H1 (cell line): ENCODE measurements around the gene RBM38. TPM values are rescaled to one million over a fixed set of nuclear protein-coding genes. Genes with fewer than 3 reads are reported as not detected.
A peak's percentile ranks its signal among the peaks of the same experiment; 100 is the strongest.

ENCODE experiments used
- CTCF ChIA-PET: fragments of 300-600 bp; sonication (Branson Sonifier 250); formaldehyde crosslinking; loops from one replicate; lab custom pipeline; 2021; ENCODE audit not compliant: partially characterized antibody; lab: Charles Lee
- POLR2A ChIA-PET: fragments of 300-600 bp; sonication (Branson Sonifier 250); formaldehyde crosslinking; loops from one replicate; lab custom pipeline; 2021; ENCODE audit warnings: inconsistent platforms; ENCODE audit not compliant: partially characterized antibody; lab: Charles Lee
- DNase-seq, 2 experiments: peaks; one replicate each; pipeline versions ENCODE4 v3.0.0 to v3.0.0-alpha.2; 2010 to 2022; ENCODE audit warnings: low spot score in 2 of 2, low read depth in 1 of 2, mixed read lengths in 1 of 2
- FAIRE-seq: peaks from 2 replicates; lab custom pipeline; 2011; peaks lifted over from hg19 to GRCh38; lab: Jason Lieb, UNC
- H2AFZ ChIP-seq: 2 replicates; pipeline ENCODE4 v1.8.1; 2012; ENCODE audit warnings: low read length, inconsistent platforms
- H2AK5ac ChIP-seq: 2 replicates; pipeline ENCODE4 v1.6.1; 2013; ENCODE audit warnings: low read depth, low read length
- H2BK120ac ChIP-seq: replicated peaks from 2 replicates; pipeline ENCODE3; 2013; ENCODE audit warnings: low read depth, low read length, inconsistent platforms
- H2BK12ac ChIP-seq: 2 replicates; pipeline ENCODE4 v1.6.1; 2013; ENCODE audit warnings: low read depth, low read length
- H2BK15ac ChIP-seq: 2 replicates; pipeline ENCODE4 v1.6.1; 2013; ENCODE audit warnings: low read length
- H2BK20ac ChIP-seq: 2 replicates; pipeline ENCODE4 v1.6.1; 2013; ENCODE audit warnings: low read length
- H2BK5ac ChIP-seq: 2 replicates; pipeline ENCODE4 v1.6.1; 2013; ENCODE audit warnings: low read depth, low read length
- H3K14ac ChIP-seq: 2 replicates; pipeline ENCODE4 v1.6.1; 2013; ENCODE audit warnings: inconsistent platforms; ENCODE audit not compliant: insufficient read length
- H3K18ac ChIP-seq: 2 replicates; pipeline ENCODE4 v1.6.1; 2013; ENCODE audit warnings: low read length; ENCODE audit errors: extremely low read depth
- H3K23ac ChIP-seq: 2 replicates; pipeline ENCODE4 v1.6.1; 2013; ENCODE audit warnings: inconsistent platforms; ENCODE audit not compliant: insufficient read length
- H3K23me2 ChIP-seq: 2 replicates; pipeline ENCODE4 v1.6.1; 2013; ENCODE audit warnings: low read depth, low read length
- H3K27ac ChIP-seq: 2 replicates; pipeline ENCODE4 v1.6.1; 2011; ENCODE audit warnings: low read depth, low read length, inconsistent platforms
- H3K27me3 ChIP-seq, 4 experiments: replicated peaks in 1 of 4; 1 replicate in 1 of 4; 2 replicates in 3 of 4; pipeline versions ENCODE4 v1.6.1 to v1.8.1; 2011 to 2013; ENCODE audit warnings: low read length in 3 of 4, mild to moderate bottlenecking in 3 of 4, inconsistent platforms in 2 of 4, mixed read lengths in 2 of 4, moderate library complexity in 1 of 4; ENCODE audit not compliant: control insufficient read depth in 3 of 4, insufficient read depth in 3 of 4; ENCODE audit errors: extremely low read depth in 1 of 4
- H3K36me3 ChIP-seq, 4 experiments: 2 replicates each; pipeline versions ENCODE4 v1.6.1 to v1.8.1; 2011 to 2013; ENCODE audit warnings: mild to moderate bottlenecking in 4 of 4, low read length in 3 of 4, moderate library complexity in 2 of 4, control low read depth in 1 of 4, inconsistent platforms in 1 of 4; ENCODE audit not compliant: insufficient read depth in 4 of 4, control insufficient read depth in 2 of 4
- H3K4ac ChIP-seq: replicated peaks from 2 replicates; pipeline ENCODE3; 2013; ENCODE audit warnings: low read length, low read depth, mixed read lengths, inconsistent platforms; ENCODE audit not compliant: insufficient read length
- H3K4me1 ChIP-seq, 4 experiments: replicated peaks in 1 of 4; 1 replicate in 1 of 4; 2 replicates in 3 of 4; pipeline versions ENCODE4 v1.6.1 to v1.8.1; 2011 to 2013; ENCODE audit warnings: low read length in 3 of 4, inconsistent platforms in 2 of 4, mixed read lengths in 1 of 4; ENCODE audit not compliant: insufficient read depth in 4 of 4, control insufficient read depth in 3 of 4
- H3K4me2 ChIP-seq, 2 experiments: 2 replicates each; pipeline versions ENCODE4 v1.6.1 to v1.8.1; 2011 to 2013; ENCODE audit warnings: low read depth in 2 of 2, low read length in 2 of 2, control low read depth in 1 of 2, inconsistent platforms in 1 of 2, mild to moderate bottlenecking in 1 of 2; ENCODE audit not compliant: insufficient read depth in 1 of 2
- H3K4me3 ChIP-seq, 4 experiments: fragments of 200-600, 300-600 bp in 1 of 4; sonication (generic), shearing (Covaris generic), sonication (Bioruptor Twin) in 1 of 4; 2 replicates each; pipeline versions ENCODE4 v1.5.1 to v1.8.1; 2011 to 2016; ENCODE audit warnings: low read length in 4 of 4, low read depth in 3 of 4, control low read depth in 2 of 4, inconsistent platforms in 2 of 4, mild to moderate bottlenecking in 2 of 4, mixed read lengths in 1 of 4, moderate library complexity in 1 of 4; ENCODE audit not compliant: insufficient read depth in 2 of 4; ENCODE audit errors: extremely low read depth in 1 of 4
- H3K56ac ChIP-seq: replicated peaks from 2 replicates; pipeline ENCODE3; 2013; ENCODE audit warnings: low read depth, mild to moderate bottlenecking, mixed read lengths, low read length, inconsistent platforms; ENCODE audit not compliant: insufficient read length
- H3K79me1 ChIP-seq: 2 replicates; pipeline ENCODE4 v1.6.1; 2013; ENCODE audit warnings: low read depth, low read length, control low read depth
- H3K79me2 ChIP-seq, 2 experiments: 2 replicates each; pipeline versions ENCODE4 v1.6.1 to v1.8.1; 2012 to 2013; ENCODE audit warnings: low read length in 2 of 2, mild to moderate bottlenecking in 2 of 2, inconsistent platforms in 1 of 2; ENCODE audit not compliant: insufficient read depth in 2 of 2, control insufficient read depth in 1 of 2
- H3K9ac ChIP-seq, 4 experiments: replicated peaks in 1 of 4; 1 replicate in 1 of 4; 2 replicates in 3 of 4; pipeline versions ENCODE4 v1.6.1 to v1.8.1; 2011 to 2013; ENCODE audit warnings: low read depth in 3 of 4, low read length in 3 of 4, control low read depth in 2 of 4, mild to moderate bottlenecking in 2 of 4, moderate library complexity in 2 of 4, inconsistent platforms in 1 of 4; ENCODE audit errors: extremely low read depth in 1 of 4
- H3K9me3 ChIP-seq, 2 experiments: 2 replicates each; pipeline versions ENCODE4 v1.6.1 to v1.8.1; 2012 to 2013; ENCODE audit warnings: mild to moderate bottlenecking in 2 of 2, moderate library complexity in 2 of 2, control low read depth in 1 of 2, inconsistent platforms in 1 of 2, low read depth in 1 of 2, low read length in 1 of 2, mixed read lengths in 1 of 2; ENCODE audit not compliant: insufficient read depth in 2 of 2
- H4K20me1 ChIP-seq, 2 experiments: replicated peaks in 1 of 2; 2 replicates each; pipeline versions ENCODE3 to v1.8.1; 2011 to 2013; ENCODE audit warnings: inconsistent platforms in 2 of 2, low read length in 2 of 2, mild to moderate bottlenecking in 1 of 2; ENCODE audit not compliant: insufficient read depth in 2 of 2, control insufficient read depth in 1 of 2
- H4K5ac ChIP-seq: 2 replicates; pipeline ENCODE4 v1.6.1; 2013; ENCODE audit warnings: low read length, low read depth, mixed read lengths, inconsistent platforms; ENCODE audit not compliant: insufficient read length
- H4K8ac ChIP-seq: 2 replicates; pipeline ENCODE4 v1.8.0; 2013; ENCODE audit warnings: mild to moderate bottlenecking, moderate library complexity, low read length, inconsistent platforms; ENCODE audit not compliant: insufficient read depth; ENCODE audit errors: extremely low read depth
- H4K91ac ChIP-seq: replicated peaks from 2 replicates; pipeline ENCODE3; 2013; ENCODE audit warnings: low read length, mixed read lengths, inconsistent platforms; ENCODE audit not compliant: insufficient read length
- CEBPB ChIP-seq: IDR thresholded peaks from 2 replicates; pipeline ENCODE4 v1.6.1; 2012; ENCODE audit warnings: low read depth, low read length
- CHD2 ChIP-seq: IDR thresholded peaks from 2 replicates; pipeline ENCODE4 v1.6.1; 2012; ENCODE audit warnings: low read length, improper control_type of control experiment
- CREB1 ChIP-seq: IDR thresholded peaks from 2 replicates; pipeline ENCODE4 v1.6.1; 2012; ENCODE audit warnings: inconsistent platforms
- JUND ChIP-seq: IDR thresholded peaks from 2 replicates; pipeline ENCODE4 v1.6.1; 2011; ENCODE audit warnings: mild to moderate bottlenecking, improper control_type of control experiment, low read length
- POLR2A ChIP-seq, 2 experiments: IDR thresholded peaks; 1 replicate in 1 of 2; 2 replicates in 1 of 2; pipeline ENCODE4 v1.6.1; 2011; ENCODE audit warnings: low read depth in 2 of 2, low read length in 2 of 2, mild to moderate bottlenecking in 2 of 2; ENCODE audit errors: control extremely low read depth in 1 of 2
- POLR2AphosphoS5 ChIP-seq: IDR thresholded peaks from 2 replicates; pipeline ENCODE4 v1.6.1; 2011; ENCODE audit warnings: low read depth, low read length
- POU5F1 ChIP-seq: IDR thresholded peaks from 2 replicates; pipeline ENCODE4 v1.6.1; 2011; ENCODE audit warnings: low read depth, mild to moderate bottlenecking, low read length, moderate library complexity
- RXRA ChIP-seq: IDR thresholded peaks from 2 replicates; pipeline ENCODE4 v1.6.1; 2011; ENCODE audit warnings: low read depth, mild to moderate bottlenecking, low read length, moderate library complexity; ENCODE audit not compliant: insufficient read depth
- SAP30 ChIP-seq: fragments of 300-600 bp; sonication (generic); IDR thresholded peaks from 2 replicates; pipeline ENCODE4 v1.7.1; 2012; ENCODE audit warnings: low read length, moderate library complexity, mild to moderate bottlenecking, inconsistent platforms; ENCODE audit not compliant: insufficient read depth, insufficient replicate concordance
- SIN3A ChIP-seq, 2 experiments: IDR thresholded peaks in 1 of 2; conservative IDR thresholded peaks in 1 of 2; 2 replicates each; pipeline ENCODE4 v1.6.1; 2011 to 2012; ENCODE audit warnings: low read length in 2 of 2, improper control_type of control experiment in 1 of 2, low read depth in 1 of 2, mild to moderate bottlenecking in 1 of 2
- SIX5 ChIP-seq: IDR thresholded peaks from 2 replicates; pipeline ENCODE4 v1.6.1; 2011; ENCODE audit warnings: mild to moderate bottlenecking, low read depth, low read length
- SP4 ChIP-seq: IDR thresholded peaks from 2 replicates; pipeline ENCODE4 v1.6.1; 2012; ENCODE audit warnings: low read length, inconsistent platforms
- TAF7 ChIP-seq: optimal IDR thresholded peaks from 2 replicates; pipeline ENCODE3; 2011; ENCODE audit warnings: low read depth, mild to moderate bottlenecking, inconsistent platforms, low read length, moderate library complexity, borderline replicate concordance
- YY1 ChIP-seq: IDR thresholded peaks from 2 replicates; pipeline ENCODE4 v1.6.1; 2011; ENCODE audit warnings: low read depth, mild to moderate bottlenecking, low read length
- ZNF274 ChIP-seq: IDR thresholded peaks from 2 replicates; pipeline ENCODE4 v1.7.0; 2012; ENCODE audit warnings: low read length, borderline replicate concordance; ENCODE audit errors: extremely low read depth
- WGBS, 2 experiments: shearing (Covaris generic) in 1 of 2; methylation state at CpG; one replicate each; pipeline versions ENCODE4 v1.1.6 to v1.1.7; 2013 to 2015; ENCODE audit warnings: low lambda C conversion rate in 2 of 2, mixed read lengths in 2 of 2, inconsistent platforms in 1 of 2, low coverage in 1 of 2, missing lambda C conversion rate in 1 of 2; ENCODE audit not compliant: insufficient replicate concordance in 2 of 2, insufficient coverage in 1 of 2, insufficient read length in 1 of 2; ENCODE audit errors: extremely low coverage in 1 of 2, missing lambda C conversion rate in 1 of 2; 5-methylcytosine and 5-hydroxymethylcytosine counted together
- polyA plus RNA-seq, 7 experiments: library from polyadenylated mRNA; depleted of rRNA in 3 of 7; stranded (reverse) in 5 of 7; unstranded in 2 of 7; fragments of >200 nt in 5 of 7; fragments of 200-250 nt in 2 of 7; gene quantifications; 1 replicate in 5 of 7; 2 replicates in 1 of 7; 4 replicates in 1 of 7; pipeline versions ENCODE4 v1.2.1 to v1.2.3, GENCODE V29; 2011 to 2013; ENCODE audit warnings: missing spikeins in 2 of 7, mixed read lengths in 2 of 7
- total RNA-seq: library from RNA; stranded (reverse); fragmentation: NEBNext Ultra II Directional; extraction: Animal tissue kit (Norgen Biotek cat#: 25700); gene quantifications from 2 replicates; pipeline ENCODE4 v1.2.1, GENCODE V29; 2021

RBM38 gene
- total and polyA plus RNA-seq, 2 of the 8 experiments (the other 6 are each of a cell fraction or from before 2014, with no cell fraction given), result 57.7 to 109 TPM

- no peak overlapping the region for H3K4me3 ChIP-seq
- no peak overlapping the region for H2AFZ ChIP-seq
- H2BK20ac ChIP-seq, result no peak overlapping the region
- H2BK5ac ChIP-seq, result no peak overlapping the region
- POLR2A ChIA-PET, result interaction anchor here (2.0 kb wide), 1 partner anchor 17 kb away, joined by 6 read pairs; no protein-coding TSS in a partner anchor
- H3K36me3 ChIP-seq, result no peaks in the 10 kb centered on the region
- H2AK5ac ChIP-seq, result no peak overlapping the region
- no peaks in the 10 kb centered on the region for H3K23me2 ChIP-seq
- no peak overlapping the region for H4K5ac ChIP-seq
- no peak overlapping the region for H3K14ac ChIP-seq
- H3K9me3 ChIP-seq, result no peaks in the 10 kb centered on the region
- no peak overlapping the region for H3K9ac ChIP-seq
- peaks cover 0 to 21% (median 14%) of the 10 kb centered on the region in 4 experiments; a peak in 6 of 7 replicates for H3K4me1 ChIP-seq
- H2BK15ac ChIP-seq, result no peak overlapping the region
- no peak overlapping the region for H3K23ac ChIP-seq
- DNase-seq, result no peak
- CTCF ChIA-PET, result interaction anchor here (0.6 to 1.6 kb wide), 7 partner anchors 9 to 58 kb away, joined by 3 to 4 read pairs (median 3); no protein-coding TSS in a partner anchor
- no peaks in the 10 kb centered on the region for H3K27me3 ChIP-seq
- H2BK12ac ChIP-seq, result no peak overlapping the region
- no peak overlapping the region for H4K91ac ChIP-seq
- no peaks in the 10 kb centered on the region for H3K79me2 ChIP-seq
- H3K4me2 ChIP-seq, result no peak overlapping the region
- no peak for FAIRE-seq
- no peaks in the 10 kb centered on the region for H4K20me1 ChIP-seq
- no peak overlapping the region for H2BK120ac ChIP-seq
- H3K79me1 ChIP-seq, result no peaks in the 10 kb centered on the region
- 87% methylated on average over 18 of the region's 18 CpGs; no CpG with 5 or more reads in 1 of the 2 experiments for WGBS, 2 experiments
- H3K27ac ChIP-seq, result no peak overlapping the region
- no peak overlapping the region for H3K56ac ChIP-seq
- peak overlapping the region; percentile 30; the same call in 1 of the 2 replicates for H4K8ac ChIP-seq
- H3K18ac ChIP-seq, result no peak overlapping the region
- no peak overlapping the region for H3K4ac ChIP-seq
- TF ChIP-seq CHD2 (no peak), POU5F1 (no peak), CEBPB (no peak), SP4 (no peak), SAP30 (no peak), TAF7 (no peak), CREB1 (no peak), POLR2A (IDR thresholded peaks at IDR 0.05; ENCODE audit: control extremely low read depth in 1 of 2, low read depth in 2 of 2, low read length in 2 of 2) (no peak), RXRA (no peak), YY1 (no peak), SIN3A (conservative IDR thresholded peaks at IDR 0.05 in 1 of 2, IDR thresholded peaks at IDR 0.05 in 1 of 2; ENCODE audit: low read depth in 1 of 2, low read length in 2 of 2) (no peak), JUND (no peak), POLR2AphosphoS5 (no peak), SIX5 (no peak), ZNF274 (no peak)
Observed at GRCh38 chr20:57437672-57438330, 46.6 kb downstream of the RBM38 start.
